AG10803 (cell line): ENCODE measurements around the gene ARHGEF11.
"Not testable (repeated sequence)": the region's sequence is repeated elsewhere in the genome, so short reads cannot be mapped to it uniquely, and the experiment has no call there.

Experiments
- DNase-seq: peaks from one replicate; pipeline ENCODE4 v3.0.0; 2010; ENCODE audit warnings: low read depth
- H3K4me3 ChIP-seq: 2 replicates; pipeline ENCODE4 v1.5.1; 2011; ENCODE audit warnings: mild to moderate bottlenecking, low read length, control low read depth
- TF ChIP-seq, protein P1 (sequence below): conservative IDR thresholded peaks from 2 replicates; pipeline ENCODE4 v1.5.1; 2011; ENCODE audit warnings: mild to moderate bottlenecking, low read length, control low read depth, inconsistent platforms

The ARHGEF11 gene

DNA sequence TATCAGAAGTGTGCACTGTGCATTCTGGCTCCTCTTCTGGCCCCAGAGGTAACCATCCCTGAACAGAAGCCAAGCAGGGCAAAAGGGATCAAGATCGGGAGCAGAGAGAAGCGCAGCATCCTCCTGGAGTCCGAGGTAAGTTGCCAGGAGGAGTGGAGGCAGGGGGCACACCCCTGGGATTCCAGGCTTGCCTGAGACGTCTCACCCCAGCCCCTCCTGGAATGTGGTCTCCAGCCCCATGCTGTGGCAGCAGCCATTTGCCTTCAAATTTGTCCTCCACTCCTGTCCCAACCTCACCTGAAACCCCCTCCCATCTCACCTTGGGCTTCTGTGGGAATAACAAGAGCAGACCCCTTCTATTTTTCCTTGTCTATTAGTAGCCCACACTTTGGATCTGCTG is 115.1 kb downstream of the ARHGEF11 start:
- no peak overlapping the region for H3K4me3 ChIP-seq
- TF ChIP-seq, protein P1, sequence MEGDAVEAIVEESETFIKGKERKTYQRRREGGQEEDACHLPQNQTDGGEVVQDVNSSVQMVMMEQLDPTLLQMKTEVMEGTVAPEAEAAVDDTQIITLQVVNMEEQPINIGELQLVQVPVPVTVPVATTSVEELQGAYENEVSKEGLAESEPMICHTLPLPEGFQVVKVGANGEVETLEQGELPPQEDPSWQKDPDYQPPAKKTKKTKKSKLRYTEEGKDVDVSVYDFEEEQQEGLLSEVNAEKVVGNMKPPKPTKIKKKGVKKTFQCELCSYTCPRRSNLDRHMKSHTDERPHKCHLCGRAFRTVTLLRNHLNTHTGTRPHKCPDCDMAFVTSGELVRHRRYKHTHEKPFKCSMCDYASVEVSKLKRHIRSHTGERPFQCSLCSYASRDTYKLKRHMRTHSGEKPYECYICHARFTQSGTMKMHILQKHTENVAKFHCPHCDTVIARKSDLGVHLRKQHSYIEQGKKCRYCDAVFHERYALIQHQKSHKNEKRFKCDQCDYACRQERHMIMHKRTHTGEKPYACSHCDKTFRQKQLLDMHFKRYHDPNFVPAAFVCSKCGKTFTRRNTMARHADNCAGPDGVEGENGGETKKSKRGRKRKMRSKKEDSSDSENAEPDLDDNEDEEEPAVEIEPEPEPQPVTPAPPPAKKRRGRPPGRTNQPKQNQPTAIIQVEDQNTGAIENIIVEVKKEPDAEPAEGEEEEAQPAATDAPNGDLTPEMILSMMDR: no peak
- no peak for DNase-seq

- no peak for DNase-seq
- TF ChIP-seq, protein P1: no peak
- no peak overlapping the region for H3K4me3 ChIP-seq
Observed at GRCh38 chr1:156929596-156930238, 115.8 kb downstream of the ARHGEF11 start.

DNA sequence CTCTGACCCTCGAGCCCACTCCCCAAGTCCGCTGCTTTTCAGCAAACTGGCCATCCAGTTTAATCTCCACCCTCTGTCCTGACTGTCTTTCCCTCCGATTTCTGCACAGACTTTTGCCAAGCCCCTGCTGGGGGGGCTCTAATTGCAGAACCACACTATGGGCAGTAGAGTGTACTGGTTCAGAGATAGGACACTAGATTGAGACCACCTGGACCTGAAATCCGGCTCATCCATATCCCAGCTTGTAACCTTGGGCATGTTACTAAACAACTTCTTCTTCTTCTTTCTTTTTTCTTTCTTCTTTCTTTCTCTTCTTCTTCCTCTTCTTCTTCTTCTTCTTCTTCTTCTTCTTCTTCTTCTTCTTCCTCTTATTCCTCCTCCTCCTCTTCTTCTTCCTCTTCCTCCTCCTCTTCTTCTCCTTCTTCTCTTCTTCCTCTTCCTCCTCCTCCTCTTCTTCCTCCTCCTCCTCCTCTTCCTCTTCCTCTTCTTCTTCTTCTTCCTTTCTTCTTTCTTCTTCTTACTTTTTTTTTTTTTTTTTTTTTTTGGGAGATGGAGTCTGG is 117.4 kb downstream of the ARHGEF11 start:
- no peak for DNase-seq
- H3K4me3 ChIP-seq: no peak overlapping the region
- TF ChIP-seq, protein P1: no peak

- TF ChIP-seq, protein P1: peak; percentile 73
- DNase-seq: peak; percentile 58
- peak overlapping the region; percentile 49 for H3K4me3 ChIP-seq
Observed at GRCh38 chr1:156927215-156928042, 118.1 kb downstream of the ARHGEF11 start.

GRCh38 chr1:156926695-156927094 is 118.8 kb downstream of the ARHGEF11 start:
- not testable (repeated sequence) for H3K4me3 ChIP-seq

DNA sequence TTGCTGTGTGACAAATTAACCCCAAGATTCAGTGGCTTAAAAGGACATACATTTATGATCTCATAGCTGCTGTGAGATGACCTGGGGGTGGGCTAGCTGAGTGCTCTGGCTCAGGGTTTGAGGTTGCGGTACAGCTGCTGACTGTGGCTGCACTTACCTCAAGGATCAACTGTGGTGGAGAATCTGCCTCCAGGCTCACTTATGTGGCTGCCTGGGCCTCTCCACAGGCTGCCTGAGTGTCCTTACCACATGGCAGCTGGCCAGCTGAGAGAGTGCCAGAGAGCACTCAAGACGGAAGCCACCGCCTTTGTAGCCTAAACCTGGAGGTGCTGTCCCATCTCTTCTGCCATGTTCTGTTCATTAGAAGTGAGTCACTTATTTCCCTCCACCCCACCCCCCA is 119.4 kb downstream of the ARHGEF11 start:
- TF ChIP-seq, protein P1: no peak
- DNase-seq: peak; percentile 56
- no peak overlapping the region for H3K4me3 ChIP-seq

More at GRCh38 chr1:156926695-156927094, 118.8 kb downstream of the ARHGEF11 start:
- not testable (repeated sequence) for DNase-seq

DNA sequence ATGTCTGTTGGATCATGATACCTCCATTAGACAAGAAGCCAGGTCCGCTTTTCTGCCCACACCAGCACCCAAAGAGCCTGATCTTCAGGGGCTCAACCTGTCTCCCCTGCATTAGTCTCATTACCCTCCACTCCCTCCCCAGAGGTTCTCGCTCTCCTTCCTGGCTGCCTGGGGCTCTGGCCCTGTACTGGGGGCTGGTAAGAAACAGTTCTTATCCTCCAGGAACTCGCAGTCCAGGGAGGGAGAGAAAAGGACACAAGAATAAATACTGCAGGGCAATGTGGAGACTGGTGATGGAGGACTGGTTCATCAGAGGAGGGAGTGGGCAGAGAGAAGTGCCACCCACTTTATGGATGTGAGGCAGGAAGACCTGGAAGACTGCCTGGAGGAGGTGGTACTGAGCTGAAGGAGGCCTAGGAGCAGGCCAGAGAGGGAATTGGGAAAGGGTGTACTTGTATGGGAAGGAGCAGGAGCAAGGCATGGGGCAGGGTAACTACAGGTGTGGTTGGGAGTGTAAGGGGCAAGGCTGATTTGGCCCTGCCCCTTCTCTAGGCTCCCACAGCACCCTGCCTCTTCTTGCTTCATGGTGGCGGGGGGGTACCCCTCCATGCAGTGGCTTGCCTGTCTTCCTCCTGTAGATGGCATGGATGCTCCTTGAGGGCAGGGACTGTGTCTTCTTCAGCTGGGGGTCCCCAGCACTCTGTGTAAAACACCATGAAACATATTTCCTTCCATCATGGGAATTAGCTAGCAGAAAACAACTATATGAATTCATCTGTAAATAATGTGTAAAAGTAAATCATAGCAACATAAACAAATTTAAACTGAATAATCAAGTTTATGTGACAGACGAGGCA is 120.2 kb downstream of the ARHGEF11 start:
- no peak overlapping the region for H3K4me3 ChIP-seq
- TF ChIP-seq, protein P1: no peak
- DNase-seq: no peak
